ENCODE measurements around the gene ACP5. TPM values are rescaled to one million over a fixed set of nuclear protein-coding genes. Genes with fewer than 3 reads are reported as not detected.
A peak's percentile ranks its signal among the peaks of the same experiment; 100 is the strongest.

Gene ACP5
- total RNA-seq, 4 donors from 2014 or later: 16.5 to 36.3 (median 23.4) TPM

DNA sequence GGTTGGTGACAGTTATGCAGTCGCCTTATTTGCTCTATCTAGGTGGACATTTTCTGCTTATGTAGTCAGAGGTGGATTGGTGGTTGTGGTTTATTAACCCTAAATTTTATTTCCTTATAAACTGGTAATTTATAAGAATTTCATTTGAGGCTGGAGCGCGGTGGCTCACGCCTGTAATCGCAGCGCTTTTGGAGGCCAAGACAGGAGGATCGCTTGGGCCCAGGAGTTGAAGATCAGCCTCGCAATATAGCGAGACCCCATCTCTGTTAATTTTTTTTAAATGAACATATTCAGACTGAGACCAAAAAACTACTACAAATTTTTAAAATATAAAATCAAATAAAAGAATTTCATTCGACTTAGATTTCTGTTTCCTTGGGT, 20.6 kb upstream of the ACP5 start:
- peak overlapping the region in 3 of 4 donors; percentile 82 to 86 (median 86) for H3K27ac ChIP-seq
- no peak for DNase-seq
- TF ChIP-seq POLR2A (IDR thresholded peaks at IDR 0.05) (no peak), CTCF (IDR thresholded peaks at IDR 0.05) (no peak)
- peaks cover 0 to 7% (median 2%) of the 10 kb centered on the region in 4 donors for H3K4me1 ChIP-seq
- no peaks in the 10 kb centered on the region for H3K27me3 ChIP-seq
- no peaks in the 10 kb centered on the region for H3K36me3 ChIP-seq
- H3K9me3 ChIP-seq: no peaks in the 10 kb centered on the region
- peak overlapping the region; percentile 68 to 84 (median 79) for H3K4me3 ChIP-seq

- Histone ChIP-seq H3K36me3 (no peaks in the 10 kb centered on the region), H3K9me3 (no peaks in the 10 kb centered on the region), H3K4me3 (peak within 1 kb of the TSS; percentile 68 to 84 (median 79)), H3K27me3 (no peaks in the 10 kb centered on the region), H3K27ac (peak within 1 kb of the TSS; percentile 82 to 88 (median 86)), H3K4me1 (peaks cover 0 to 7% (median 2%) of the 10 kb centered on the region in 4 donors)
- DNase-seq: peak; percentile 99 to 100 (median 100)
- TF ChIP-seq POLR2A (IDR thresholded peaks at IDR 0.05) (peak; percentile 95), CTCF (IDR thresholded peaks at IDR 0.05) (peak in 5 of 6 experiments; percentile 10 to 46 (median 39))
Observed at GRCh38 chr19:11597202-11598102, 20.0 kb upstream of the ACP5 start, which contains the start of gene ZNF627. ZNF627 (plus strand) TSS chr19:11597483; CDS start chr19:11597628, 145 bp downstream.

DNA sequence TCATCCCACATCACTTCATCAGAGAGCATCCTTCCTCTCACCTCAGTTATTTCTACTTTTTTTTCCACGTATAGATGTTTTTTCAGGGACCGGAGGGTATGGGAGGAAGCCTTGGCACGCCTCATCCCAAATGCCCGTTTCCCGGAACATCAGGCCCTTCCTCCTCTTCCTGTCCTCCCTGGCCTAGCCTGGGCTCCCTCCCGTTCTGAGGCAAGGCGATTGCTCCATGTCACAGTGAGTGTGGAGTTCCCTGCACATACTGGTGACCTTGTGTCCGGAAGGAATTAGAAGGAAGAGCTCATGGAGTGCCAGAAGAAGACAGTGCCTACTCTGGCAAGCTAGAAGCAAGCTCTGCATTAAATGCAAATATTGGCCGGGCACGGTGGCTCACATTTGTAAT, 18.7 kb upstream of the ACP5 start:
- H3K27ac ChIP-seq: no peak overlapping the region
- TF ChIP-seq POLR2A (IDR thresholded peaks at IDR 0.05) (no peak), CTCF (IDR thresholded peaks at IDR 0.05) (no peak)
- no peaks in the 10 kb centered on the region for H3K9me3 ChIP-seq
- no peak overlapping the region for H3K4me3 ChIP-seq
- DNase-seq: no peak
- H3K4me1 ChIP-seq: peaks cover 0 to 7% (median 2%) of the 10 kb centered on the region in 4 donors
- no peaks in the 10 kb centered on the region for H3K27me3 ChIP-seq
- no peaks in the 10 kb centered on the region for H3K36me3 ChIP-seq

- no peaks in the 10 kb centered on the region for H3K27me3 ChIP-seq
- H3K4me3 ChIP-seq: no peak overlapping the region
- H3K4me1 ChIP-seq: peaks cover 0 to 7% (median 2%) of the 10 kb centered on the region in 4 donors
- no peak for DNase-seq
- TF ChIP-seq CTCF (IDR thresholded peaks at IDR 0.05) (no peak), POLR2A (IDR thresholded peaks at IDR 0.05) (no peak)
- H3K27ac ChIP-seq: no peak overlapping the region
- no peaks in the 10 kb centered on the region for H3K36me3 ChIP-seq
- H3K9me3 ChIP-seq: no peaks in the 10 kb centered on the region
Observed at GRCh38 chr19:11594084-11594483, 16.6 kb upstream of the ACP5 start.

GRCh38 chr19:11587975-11588631, 10.7 kb upstream of the ACP5 start:
- no peak overlapping the region for H3K27ac ChIP-seq
- TF ChIP-seq CTCF (IDR thresholded peaks at IDR 0.05) (no peak), POLR2A (IDR thresholded peaks at IDR 0.05) (no peak)

More at GRCh38 chr19:11587975-11588631, 10.7 kb upstream of the ACP5 start:
- DNase-seq: no peak
- H3K4me1 ChIP-seq: peaks cover 0 to 4% (median 0%) of the 10 kb centered on the region in 4 donors
- H3K4me3 ChIP-seq: peak overlapping the region in 2 of 4 donors; percentile 8 to 34
- H3K36me3 ChIP-seq: no peaks in the 10 kb centered on the region
- no peaks in the 10 kb centered on the region for H3K9me3 ChIP-seq
- H3K27me3 ChIP-seq: no peaks in the 10 kb centered on the region

Measured in Peyer's patch (tissue), 4 donors.